Activated CD4-positive, alpha-beta T cell treated with anti-CD3 and anti-CD28 coated beads, Interleukin-2, amount 10 ng/mL, durations not matched to agents 24 days and 14 days (primary cell): ENCODE data around the gene PARD6G. TPM values are rescaled to one million over a fixed set of nuclear protein-coding genes. Genes with fewer than 3 reads are reported as not detected.

Source experiments
- DNase-seq: peaks from one replicate; pipeline ENCODE4 v3.0.0; 2022
- H3K27ac Mint-ChIP-seq: one replicate; pipeline ENCODE4 v1.8.0; 2022; ENCODE audit warnings: mild to moderate bottlenecking, mixed read lengths
- H3K27me3 Mint-ChIP-seq: one replicate; pipeline ENCODE4 v1.8.0; 2022; ENCODE audit warnings: mixed read lengths
- H3K36me3 Mint-ChIP-seq: one replicate; pipeline ENCODE4 v1.8.0; 2022; ENCODE audit warnings: low read depth, mild to moderate bottlenecking, mixed read lengths
- H3K4me1 Mint-ChIP-seq: one replicate; pipeline ENCODE4 v1.8.0; 2021; ENCODE audit warnings: mixed read lengths
- H3K4me3 Mint-ChIP-seq: one replicate; pipeline ENCODE4 v1.8.0; 2022; ENCODE audit warnings: mild to moderate bottlenecking, moderate library complexity, mixed read lengths
- H3K9me3 Mint-ChIP-seq: one replicate; pipeline ENCODE4 v1.8.0; 2021; ENCODE audit warnings: mixed read lengths
- intact Hi-C: fragments of 100-400 bp; cut with micrococcal nuclease; formaldehyde crosslinking; loops from one replicate; pipeline ENCODE4 v1.15.1; 2023
- total RNA-seq: library from RNA; stranded (reverse); gene quantifications from 2 replicates; pipeline ENCODE4 v1.2.3, GENCODE V29; 2022

PARD6G gene
- total RNA-seq, 1 donor from 2014 or later, result 0.40 TPM

DNA sequence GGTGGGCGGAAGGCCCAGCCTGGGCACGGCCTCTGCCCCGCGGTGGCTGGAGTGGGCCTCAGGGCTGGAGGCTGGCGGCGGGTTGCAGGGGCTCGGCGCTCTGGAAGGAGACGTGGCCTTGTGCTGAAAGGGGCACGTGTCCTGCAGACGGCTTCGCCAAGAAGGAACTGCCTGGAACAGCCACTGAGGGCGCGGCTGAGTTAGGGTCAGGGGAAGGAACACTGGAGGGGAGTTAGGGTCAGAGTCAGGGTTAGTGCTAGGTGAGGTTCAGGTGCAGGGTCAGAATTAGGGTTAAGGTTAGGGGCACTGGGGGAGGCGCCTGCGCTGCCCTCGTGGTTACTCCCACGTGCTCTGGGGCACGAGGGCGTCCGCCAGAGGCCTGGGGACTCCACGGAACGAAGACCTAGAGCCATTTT is 139.2 kb downstream of the PARD6G start:
- intact Hi-C loops, result loop anchor here (1.0 to 5.0 kb wide), 4 partner anchors 39 to 1041 kb away; partner anchors contain the start of genes ATP9B, RBFA and TXNL4A
- H3K27me3 Mint-ChIP-seq, result no peaks in the 10 kb centered on the region
- H3K9me3 Mint-ChIP-seq, result no peaks in the 10 kb centered on the region
- peaks cover 22% of the 10 kb centered on the region for H3K4me1 Mint-ChIP-seq
- H3K4me3 Mint-ChIP-seq, result peak overlapping the region; percentile 75
- peaks cover 13% of the 10 kb centered on the region for H3K36me3 Mint-ChIP-seq
- DNase-seq, result peak; percentile 60
- H3K27ac Mint-ChIP-seq, result no peak overlapping the region

DNA sequence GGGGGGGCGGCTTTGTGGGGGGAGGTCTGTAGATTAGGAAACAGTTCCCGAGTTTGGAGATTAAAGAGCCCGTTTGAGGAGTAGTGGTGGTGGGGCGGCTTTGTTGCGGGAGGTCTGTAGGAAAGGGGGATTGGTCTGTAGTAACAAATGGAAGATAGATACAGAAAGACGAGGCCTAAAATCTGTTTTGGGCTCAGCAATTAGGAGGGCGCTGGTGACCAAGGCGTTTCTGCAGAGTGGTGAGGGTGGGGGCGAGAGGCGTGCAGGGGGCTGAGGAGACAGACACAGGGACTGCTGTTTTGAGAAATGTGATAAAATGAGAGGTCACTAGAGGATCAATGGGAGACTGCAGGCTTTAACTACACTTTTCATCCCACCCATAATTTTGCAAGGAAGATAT is 139.9 kb downstream of the PARD6G start:
- Mint-ChIP-seq H3K4me1 (peaks cover 19% of the 10 kb centered on the region), H3K27me3 (no peaks in the 10 kb centered on the region), H3K9me3 (no peaks in the 10 kb centered on the region), H3K36me3 (peaks cover 9% of the 10 kb centered on the region), H3K27ac (peak overlapping the region; percentile 20), H3K4me3 (no peak overlapping the region)
- peak; percentile 53 for DNase-seq
- intact Hi-C loops, result loop anchor here (5.0 kb wide), 2 partner anchors 40 to 1040 kb away; partner anchors contain the start of gene ATP9B

Other genes with a start within 250 kb of the PARD6G start
- 46.0 and 49.9 TPM in 2 replicates for gene RBFA, start 213.1 kb downstream of the PARD6G start, total RNA-seq
- 29.3 and 29.8 TPM in 2 replicates for gene ADNP2, start 138.3 kb downstream of the PARD6G start, total RNA-seq